HepG2 (cell line): ENCODE data around the gene PRDM12. TPM values are rescaled to one million over a fixed set of nuclear protein-coding genes. Genes with fewer than 3 reads are reported as not detected.

Experiments used
- ATAC-seq: fragments of 200-7000 bp; cut with Tn5 transposase; 3 replicates; pipeline ENCODE4 v1.9.1; 2020; ENCODE audit warnings: mild to moderate bottlenecking, moderate library complexity
- BruUV-seq: library from RNA; stranded (reverse); fragments of 400-500 nt; replicated peaks from 2 replicates; lab custom pipeline; 2021; lab: Mats Ljungman, UMichigan
- CTCF ChIA-PET: fragments of 300-600 bp; formaldehyde crosslinking; extraction: SDS; loops from one replicate; lab custom pipeline; 2021; ENCODE audit warnings: low total read pairs, inconsistent platforms, low intra/inter-chr PET ratio; lab: Yijun Ruan, JAX
- POLR2A ChIA-PET: fragments of 350-600 bp; sonication (Branson Sonifier 250); formaldehyde crosslinking; loops from one replicate; lab custom pipeline; 2020; ENCODE audit warnings: antibody characterized with exemption, inconsistent platforms; lab: Yijun Ruan, JAX
- DNase-seq: peaks from one replicate; pipeline ENCODE4 v3.0.0-alpha.2; 2015; ENCODE audit warnings: low spot score
- FAIRE-seq: peaks from 3 replicates; lab custom pipeline; 2011; peaks lifted over from hg19 to GRCh38; lab: Jason Lieb, UNC
- H2AFZ ChIP-seq: one replicate; pipeline ENCODE4 v1.6.1; 2011; ENCODE audit warnings: low read length, inconsistent platforms
- H3K27ac ChIP-seq: fragments of 300-600 bp; 3 replicates; pipeline ENCODE4 v1.8.0; 2011; ENCODE audit warnings: mixed run types, mild to moderate bottlenecking, mixed read lengths, low read length, inconsistent platforms; ENCODE audit not compliant: insufficient read depth; ENCODE audit errors: extremely low read length
- H3K27me3 ChIP-seq, 2 experiments: fragments of 200-600 bp in 1 of 2; 2 replicates in 1 of 2; 3 replicates in 1 of 2; pipeline versions ENCODE4 v1.6.0 to v1.8.0; 2011; ENCODE audit warnings: low read length in 2 of 2, mild to moderate bottlenecking in 2 of 2, moderate library complexity in 2 of 2, inconsistent platforms in 1 of 2; ENCODE audit not compliant: insufficient read depth in 2 of 2, control insufficient read depth in 1 of 2
- H3K36me3 ChIP-seq, 2 experiments: fragments of 200-600 bp in 1 of 2; replicated peaks in 1 of 2; 2 replicates in 1 of 2; 3 replicates in 1 of 2; pipeline versions ENCODE4 v1.5.1 to v1.8.0; 2011; ENCODE audit warnings: low read length in 2 of 2, inconsistent platforms in 1 of 2; ENCODE audit not compliant: insufficient read depth in 2 of 2, control insufficient read depth in 1 of 2
- H3K4me1 ChIP-seq: 2 replicates; pipeline ENCODE4 v1.5.1; 2012; ENCODE audit warnings: low read length, inconsistent platforms; ENCODE audit not compliant: insufficient read depth
- H3K4me2 ChIP-seq: 2 replicates; pipeline ENCODE4 v1.6.0; 2011; ENCODE audit warnings: low read depth, low read length, inconsistent platforms
- H3K4me3 ChIP-seq, 3 experiments: fragments of 200-600 bp in 1 of 3; sonication (generic), shearing (Covaris generic) in 1 of 3; replicated peaks in 1 of 3; 2 replicates each; pipeline ENCODE4 v1.5.1; 2011 to 2016; ENCODE audit warnings: low read length in 3 of 3, inconsistent platforms in 2 of 3, low read depth in 2 of 3, mild to moderate bottlenecking in 2 of 3, control low read depth in 1 of 3, mixed read lengths in 1 of 3; ENCODE audit not compliant: insufficient read depth in 1 of 3
- H3K79me2 ChIP-seq: one replicate; pipeline ENCODE4 v1.6.1; 2011; ENCODE audit warnings: low read length, inconsistent platforms; ENCODE audit not compliant: insufficient read depth
- H3K9ac ChIP-seq: 2 replicates; pipeline ENCODE4 v1.6.0; 2011; ENCODE audit warnings: mild to moderate bottlenecking, low read depth, low read length, inconsistent platforms; ENCODE audit not compliant: insufficient read depth
- H3K9me3 ChIP-seq: 2 replicates; pipeline ENCODE4 v1.5.1; 2012; ENCODE audit warnings: mild to moderate bottlenecking, low read length
- H4K20me1 ChIP-seq: 2 replicates; pipeline ENCODE4 v1.6.0; 2011; ENCODE audit warnings: inconsistent platforms, mild to moderate bottlenecking, low read length, moderate library complexity; ENCODE audit not compliant: insufficient read depth
- CENPBD1 ChIP-seq: sonication (generic); formaldehyde crosslinking; IDR thresholded peaks from 2 replicates; pipeline ENCODE4 v1.8.0; 2022; ENCODE audit warnings: missing genetic modification reagents, low read depth, mild to moderate bottlenecking, borderline replicate concordance
- GMEB1 ChIP-seq: sonication (generic); formaldehyde crosslinking; IDR thresholded peaks from 2 replicates; pipeline ENCODE4 v1.5.1; 2020; ENCODE audit warnings: missing genetic modification reagents, mild to moderate bottlenecking, borderline replicate concordance
- KLF6 ChIP-seq: IDR thresholded peaks from 2 replicates; pipeline ENCODE4 v1.8.0; 2016; ENCODE audit warnings: missing biosample characterization, missing genetic modification reagents
- KMT2A ChIP-seq: sonication (generic); formaldehyde crosslinking; IDR thresholded peaks from 2 replicates; pipeline ENCODE4 v1.4.0; 2020; ENCODE audit warnings: missing genetic modification reagents
- REL ChIP-seq: sonication (generic); formaldehyde crosslinking; conservative IDR thresholded peaks from 2 replicates; pipeline ENCODE4 v1.8.0; 2022; ENCODE audit warnings: mild to moderate bottlenecking, missing genetic modification reagents, moderate library complexity
- RELA ChIP-seq: sonication (generic); formaldehyde crosslinking; IDR thresholded peaks from 2 replicates; pipeline ENCODE4 v1.4.0; 2020; ENCODE audit warnings: missing genetic modification reagents
- TSC22D2 ChIP-seq: sonication (generic); formaldehyde crosslinking; IDR thresholded peaks from 2 replicates; pipeline ENCODE4 v1.5.1; 2020; ENCODE audit warnings: missing genetic modification reagents, mild to moderate bottlenecking, borderline replicate concordance
- ZFP36L1 ChIP-seq: sonication (generic); formaldehyde crosslinking; IDR thresholded peaks from 2 replicates; pipeline ENCODE4 v1.8.0; 2022; ENCODE audit warnings: mild to moderate bottlenecking, missing genetic modification reagents, moderate library complexity
- ZNF337 ChIP-seq: sonication (generic); formaldehyde crosslinking; IDR thresholded peaks from 2 replicates; pipeline ENCODE4 v1.5.1; 2020; ENCODE audit warnings: missing genetic modification reagents, low read depth, mild to moderate bottlenecking, borderline replicate concordance
- ZNF383 ChIP-seq: sonication (generic); formaldehyde crosslinking; IDR thresholded peaks from 2 replicates; pipeline ENCODE4 v1.4.0; 2020; ENCODE audit warnings: missing genetic modification reagents, mild to moderate bottlenecking, borderline replicate concordance
- ZNF512 ChIP-seq: sonication (generic); formaldehyde crosslinking; IDR thresholded peaks from 2 replicates; pipeline ENCODE4 v1.4.0; 2020; ENCODE audit warnings: mild to moderate bottlenecking, missing genetic modification reagents
- ZNF530 ChIP-seq: sonication (generic); formaldehyde crosslinking; IDR thresholded peaks from 2 replicates; pipeline ENCODE4 v1.5.0; 2020; ENCODE audit warnings: low read depth, mild to moderate bottlenecking, missing genetic modification reagents
- ZSCAN29 ChIP-seq: sonication (generic); formaldehyde crosslinking; conservative IDR thresholded peaks from 2 replicates; pipeline ENCODE4 v1.4.0; 2020; ENCODE audit warnings: mild to moderate bottlenecking, missing genetic modification reagents
- WGBS: methylation state at CpG from one replicate; pipeline ENCODE4 v1.1.6; 2017; ENCODE audit warnings: low lambda C conversion rate; 5-methylcytosine and 5-hydroxymethylcytosine counted together
- in situ Hi-C: cut with HindIII; loops from 2 replicates; pipeline ENCODE4 v1.10.0; 2017; ENCODE audit warnings: low pct_unique_long_range_greater_than_20kb; ENCODE audit not compliant: extremely low pct_ligation_motif_present
- intact Hi-C: fragments of 100-400 bp; cut with micrococcal nuclease; formaldehyde crosslinking; loops from one replicate; pipeline ENCODE4 v1.10.0; 2022; ENCODE audit not compliant: unreplicated experiment
- polyA plus RNA-seq, 8 experiments: library from polyadenylated mRNA; depleted of rRNA in 3 of 8; stranded (reverse) in 7 of 8; unstranded in 1 of 8; fragments of >200 nt; fragmentation: Illumina TruSeq in 4 of 8; extraction: Trizol in 4 of 8; gene quantifications; 2 replicates each; pipeline versions ENCODE4 v1.2.1 to v1.2.3, GENCODE V29; 2011 to 2016; ENCODE audit warnings: low read depth in 4 of 8, missing spikeins in 1 of 8, mixed read lengths in 1 of 8; ENCODE audit not compliant: insufficient read depth in 1 of 8
- total RNA-seq, 5 experiments: library from RNA; depleted of rRNA; stranded (reverse); fragments of >200 nt; fragmentation: Illumina TruSeq; extraction: Trizol; gene quantifications; 2 replicates each; pipeline ENCODE4 v1.2.3, GENCODE V29; 2016; ENCODE audit warnings: low read depth in 1 of 5
- TF ChIP-seq, protein P1 (sequence below): IDR thresholded peaks from 2 replicates; pipeline ENCODE4 v1.6.1; 2016; ENCODE audit warnings: missing compliant biosample characterization, missing genetic modification reagents, borderline replicate concordance
- TF ChIP-seq, protein P2 (sequence below): sonication (generic); formaldehyde crosslinking; IDR thresholded peaks from 2 replicates; pipeline ENCODE4 v1.4.0; 2020; ENCODE audit warnings: mild to moderate bottlenecking, missing genetic modification reagents

Gene PRDM12
- total and polyA plus RNA-seq, 2 of the 13 experiments (the other 11 are each of a cell fraction or from before 2014, with no cell fraction given): 0.04 to 0.07 TPM

DNA sequence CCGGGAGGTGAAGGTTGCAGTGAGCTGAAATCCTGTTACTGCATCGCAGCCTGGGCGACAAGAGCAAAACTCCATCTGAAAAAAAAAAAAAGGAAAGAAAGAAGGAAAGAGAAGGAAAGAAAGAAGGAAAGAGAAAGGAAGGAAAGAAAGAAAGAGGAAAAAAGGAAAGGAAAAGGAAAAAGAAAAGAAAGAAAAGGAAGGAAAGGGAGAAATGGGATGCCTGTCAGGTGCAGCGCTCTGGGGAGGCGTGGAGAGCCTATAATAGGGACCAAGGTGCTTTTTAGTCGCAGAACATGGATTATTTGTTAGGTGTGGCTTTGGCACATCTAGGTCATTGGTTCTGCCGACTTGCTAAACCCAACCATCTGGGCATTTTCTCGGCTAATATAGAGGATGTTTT, 47.1 kb downstream of the PRDM12 start (continued):
- TF ChIP-seq ZNF512 (CRISPR knock-in tag) (peak; percentile 75; the same call in 1 of the 2 replicates), REL (no peak), KMT2A (no peak)

- no peaks in the 10 kb centered on the region for H3K9me3 ChIP-seq
- H3K9ac ChIP-seq: peak overlapping the region; percentile 87
- H3K79me2 ChIP-seq: peaks cover 37% of the 10 kb centered on the region
- BruUV-seq: no TSS peak
- peaks cover 13% of the 10 kb centered on the region; the same call in 1 of the 2 replicates for H4K20me1 ChIP-seq
- ChIA-PET CTCF (no interaction called here), POLR2A (interaction anchor here (1.0 to 1.4 kb wide), 4 partner anchors 12 to 18 kb away, joined by 3 to 4 read pairs (median 3); no protein-coding TSS in a partner anchor)
- in situ Hi-C loops: loop anchor here (5.0 to 10.0 kb wide), 2 partner anchors 150 to 282 kb away; no protein-coding TSS in a partner anchor
- peak; percentile 98 for ATAC-seq
- H3K36me3 ChIP-seq: no peaks in the 10 kb centered on the region
- 3% methylated on average over 7 of the region's 68 CpGs for WGBS
- H3K27me3 ChIP-seq: no peaks in the 10 kb centered on the region; a peak in 1 of 5 replicates
- peak; percentile 70 for FAIRE-seq
- peak overlapping the region; percentile 91 to 95 (median 92) for H3K4me3 ChIP-seq
- H3K4me1 ChIP-seq: peaks cover 26% of the 10 kb centered on the region
- DNase-seq: peak; percentile 95
- intact Hi-C loops: loop anchor here (10.0 kb wide), 1 partner anchor 122 kb away; the partner anchor contains the start of gene ABL1
- H3K27ac ChIP-seq: peak overlapping the region; percentile 96
- H2AFZ ChIP-seq: peak overlapping the region; percentile 35
- H3K4me2 ChIP-seq: peak overlapping the region; percentile 85
- TF ChIP-seq RELA (CRISPR knock-in tag): no peak; the same call in 1 of the 2 replicates
- TF ChIP-seq ZFP36L1 (CRISPR knock-in tag): no peak
- TF ChIP-seq ZNF530 (CRISPR knock-in tag): no peak
- peak; percentile 27; the same call in 1 of the 2 replicates for TF ChIP-seq ZNF383 (CRISPR knock-in tag)
- TF ChIP-seq, protein P1, sequence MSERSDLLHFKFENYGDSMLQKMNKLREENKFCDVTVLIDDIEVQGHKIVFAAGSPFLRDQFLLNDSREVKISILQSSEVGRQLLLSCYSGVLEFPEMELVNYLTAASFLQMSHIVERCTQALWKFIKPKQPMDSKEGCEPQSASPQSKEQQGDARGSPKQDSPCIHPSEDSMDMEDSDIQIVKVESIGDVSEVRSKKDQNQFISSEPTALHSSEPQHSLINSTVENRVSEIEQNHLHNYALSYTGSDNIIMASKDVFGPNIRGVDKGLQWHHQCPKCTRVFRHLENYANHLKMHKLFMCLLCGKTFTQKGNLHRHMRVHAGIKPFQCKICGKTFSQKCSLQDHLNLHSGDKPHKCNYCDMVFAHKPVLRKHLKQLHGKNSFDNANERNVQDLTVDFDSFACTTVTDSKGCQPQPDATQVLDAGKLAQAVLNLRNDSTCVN (CRISPR knock-in tag): 0 out of 2 replicates have a peak, but pooled peaks have one; percentile 9
- no peak for TF ChIP-seq CENPBD1 (CRISPR knock-in tag)
- TF ChIP-seq ZSCAN29 (CRISPR knock-in tag): 0 out of 2 replicates have a peak, but pooled peaks have one; percentile 46
- TF ChIP-seq, protein P2, sequence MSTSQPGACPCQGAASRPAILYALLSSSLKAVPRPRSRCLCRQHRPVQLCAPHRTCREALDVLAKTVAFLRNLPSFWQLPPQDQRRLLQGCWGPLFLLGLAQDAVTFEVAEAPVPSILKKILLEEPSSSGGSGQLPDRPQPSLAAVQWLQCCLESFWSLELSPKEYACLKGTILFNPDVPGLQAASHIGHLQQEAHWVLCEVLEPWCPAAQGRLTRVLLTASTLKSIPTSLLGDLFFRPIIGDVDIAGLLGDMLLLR (CRISPR knock-in tag): no peak
- peak; percentile 72; the same call in 1 of the 2 replicates for TF ChIP-seq GMEB1 (CRISPR knock-in tag)
- no peak for TF ChIP-seq TSC22D2 (CRISPR knock-in tag)
- no peak for TF ChIP-seq ZNF337
- no peak for TF ChIP-seq KLF6 (CRISPR knock-in tag)
These were observed 48.3 kb downstream of the PRDM12 start for GRCh38 chr9:130712564-130713285.
